Body of pancreas (tissue), 4 donors: Measurements from ENCODE around the gene LIMS1.
"Not testable (repeated sequence)": the region's sequence is repeated elsewhere in the genome, so short reads cannot be mapped to it uniquely, and the experiment has no call there.

Experiments
- CTCF ChIP-seq, 7 experiments: fragments of 450-650 bp in 4 of 7; fragments of 200-600 bp in 3 of 7; sonication (generic) in 3 of 7; IDR thresholded peaks; one replicate each; pipeline ENCODE4 v1.5.1; 2016 to 2019; ENCODE audit warnings: antibody characterized with exemption in 7 of 7
- POLR2A ChIP-seq, 3 donors: fragments of 450-650 bp; IDR thresholded peaks; one replicate each; pipeline ENCODE4 v1.6.1; 2016; ENCODE audit warnings: antibody characterized with exemption in 3 of 3, mild to moderate bottlenecking in 2 of 3

GRCh38 chr2:108652187-108652931 lies 118.1 kb downstream of the LIMS1 start:
- not testable (repeated sequence) for TF ChIP-seq CTCF, POLR2A (IDR thresholded peaks at IDR 0.05)
